HT1080 (cell line): ENCODE measurements around the gene GPSM1. TPM values are rescaled to one million over a fixed set of nuclear protein-coding genes. Genes with fewer than 3 reads are reported as not detected.
"Not testable (repeated sequence)": the region's sequence is repeated elsewhere in the genome, so short reads cannot be mapped to it uniquely, and the experiment has no call there.

Experiments
- DNase-seq: peaks from one replicate; pipeline ENCODE4 v3.0.0-alpha.2; 2015; ENCODE audit warnings: low read depth
- total RNA-seq: library from RNA; depleted of rRNA; stranded (reverse); fragments of >200 nt; shearing (Covaris generic); gene quantifications from 2 replicates; pipeline ENCODE4 v1.2.3, GENCODE V29; 2014

The GPSM1 gene
- total RNA-seq, 1 experiment from 2014 or later = 23.1 TPM

- no peak for DNase-seq
Measured at GRCh38 chr9:136343121-136343883, 16.0 kb downstream of the GPSM1 start.

GRCh38 chr9:136343884-136344269 is 16.5 kb downstream of the GPSM1 start:
- DNase-seq = no peak

- DNase-seq = no peak
Measured at GRCh38 chr9:136344544-136345280, 17.4 kb downstream of the GPSM1 start.

GRCh38 chr9:136345281-136346156 is 18.2 kb downstream of the GPSM1 start:
- no peak for DNase-seq

- no peak for DNase-seq
Measured at GRCh38 chr9:136346157-136346481, 18.8 kb downstream of the GPSM1 start.

GRCh38 chr9:136346927-136347465 is 19.7 kb downstream of the GPSM1 start:
- DNase-seq = no peak

GRCh38 chr9:136347472-136348256 is 20.3 kb downstream of the GPSM1 start:
- no peak for DNase-seq

- no peak for DNase-seq
Measured at GRCh38 chr9:136348691-136349090, 21.4 kb downstream of the GPSM1 start.

GRCh38 chr9:136349546-136349945 is 22.2 kb downstream of the GPSM1 start:
- DNase-seq = no peak

GRCh38 chr9:136351252-136351800 is 24.0 kb downstream of the GPSM1 start:
- no peak for DNase-seq

GRCh38 chr9:136351868-136352267 is 24.5 kb downstream of the GPSM1 start:
- DNase-seq = not testable (repeated sequence)

- no peak for DNase-seq
Measured at GRCh38 chr9:136352682-136353081, 25.3 kb downstream of the GPSM1 start.

GRCh38 chr9:136353088-136353487 is 25.7 kb downstream of the GPSM1 start:
- no peak for DNase-seq

GRCh38 chr9:136353757-136354488 is 26.6 kb downstream of the GPSM1 start:
- no peak for DNase-seq

GRCh38 chr9:136354592-136355085 is 27.3 kb downstream of the GPSM1 start:
- no peak for DNase-seq

GRCh38 chr9:136355616-136356557 is 28.5 kb downstream of the GPSM1 start:
- DNase-seq = no peak

GRCh38 chr9:136357202-136357725 is 29.9 kb downstream of the GPSM1 start:
- DNase-seq = no peak

GRCh38 chr9:136358016-136358415 is 30.7 kb downstream of the GPSM1 start:
- no peak for DNase-seq
